GM19240 (cell line): Measurements from ENCODE around the gene TMEM35B.
"Not testable (repeated sequence)": the region's sequence is repeated elsewhere in the genome, so short reads cannot be mapped to it uniquely, and the experiment has no call there.

Source experiments
- DNase-seq: peaks from one replicate; pipeline ENCODE4 v3.0.0; 2011; ENCODE audit warnings: low spot score; ENCODE audit not compliant: insufficient read length

The TMEM35B gene

DNA sequence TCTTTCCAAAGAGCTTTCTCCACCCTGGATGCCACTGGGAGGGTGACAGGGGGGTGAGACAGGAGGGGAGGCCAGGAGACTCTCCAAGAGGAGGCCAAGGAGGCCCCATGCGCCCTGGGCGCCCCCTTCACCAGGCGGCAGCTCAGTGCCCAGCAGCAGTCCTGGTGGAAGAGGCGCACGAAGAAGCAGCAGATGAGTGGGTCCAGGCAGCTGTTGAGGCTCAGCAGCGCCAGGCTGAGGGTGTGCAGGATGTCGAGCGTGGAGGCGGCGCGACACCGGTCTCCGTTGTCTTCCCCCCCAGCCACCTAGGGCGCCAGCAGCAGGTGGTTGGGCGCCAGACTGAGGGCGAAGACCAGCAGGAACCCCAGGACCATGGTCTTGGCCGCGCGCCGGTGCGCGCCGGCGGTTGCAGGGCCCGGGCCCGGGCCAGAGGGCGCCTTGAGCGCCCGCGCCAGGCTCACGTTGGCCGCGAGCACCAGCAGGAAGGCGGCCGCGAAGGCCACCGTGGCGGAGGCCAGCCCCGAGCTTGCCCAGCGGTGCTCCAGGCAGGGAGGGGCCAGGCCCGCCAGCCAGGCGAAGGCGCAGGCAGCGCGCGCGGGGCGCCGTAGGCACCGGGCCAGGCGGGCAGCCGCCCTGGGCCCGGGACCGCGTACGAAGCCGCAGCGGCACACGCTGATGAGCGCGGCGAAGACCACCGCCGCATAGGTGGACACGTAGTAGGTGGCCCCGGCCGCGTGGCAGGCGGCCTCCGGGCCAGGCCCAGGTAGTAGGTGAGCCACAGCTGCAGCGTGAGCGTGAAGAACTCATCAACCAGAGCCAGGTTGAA, 8.6 kb downstream of the TMEM35B start:
- no peak for DNase-seq

DNA sequence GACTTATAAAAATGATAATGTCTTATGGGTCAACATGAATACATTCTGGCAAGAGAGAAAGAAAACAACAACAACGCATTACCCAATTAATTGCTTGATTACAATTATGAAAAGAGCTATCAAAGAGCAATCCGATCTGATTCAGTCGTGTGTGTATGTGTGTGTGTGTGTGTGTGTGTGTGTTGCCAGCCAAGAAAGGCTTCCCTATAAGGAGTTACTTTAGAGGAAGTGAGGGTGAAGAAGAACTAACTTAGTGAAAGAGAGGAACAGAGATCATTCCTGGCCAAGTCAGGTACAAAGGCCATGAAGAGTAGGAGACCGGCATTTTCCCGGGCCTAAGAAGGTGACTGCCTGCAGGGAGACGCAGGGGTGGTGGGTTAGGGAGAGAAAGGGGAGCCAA, 9.4 kb downstream of the TMEM35B start:
- DNase-seq = no peak

DNA sequence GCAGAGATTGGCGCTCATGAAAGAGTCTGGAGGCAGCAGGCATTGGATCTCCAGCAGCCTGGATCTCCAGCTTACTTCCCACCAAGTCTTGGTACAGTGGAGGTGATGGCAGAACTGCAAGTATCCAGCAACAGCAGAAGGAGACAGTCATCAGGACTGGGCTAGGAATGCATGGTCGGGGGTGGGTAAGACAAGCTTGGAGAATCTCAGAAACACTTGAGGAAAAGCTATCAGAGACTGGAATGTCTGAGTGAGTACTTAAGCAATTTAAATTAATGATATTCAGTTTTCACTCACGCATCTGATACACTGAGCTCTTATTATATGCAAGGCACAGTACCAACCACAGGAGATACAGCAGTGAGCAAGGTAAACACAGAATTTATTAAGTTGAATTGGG, 9.8 kb downstream of the TMEM35B start:
- no peak for DNase-seq

DNA sequence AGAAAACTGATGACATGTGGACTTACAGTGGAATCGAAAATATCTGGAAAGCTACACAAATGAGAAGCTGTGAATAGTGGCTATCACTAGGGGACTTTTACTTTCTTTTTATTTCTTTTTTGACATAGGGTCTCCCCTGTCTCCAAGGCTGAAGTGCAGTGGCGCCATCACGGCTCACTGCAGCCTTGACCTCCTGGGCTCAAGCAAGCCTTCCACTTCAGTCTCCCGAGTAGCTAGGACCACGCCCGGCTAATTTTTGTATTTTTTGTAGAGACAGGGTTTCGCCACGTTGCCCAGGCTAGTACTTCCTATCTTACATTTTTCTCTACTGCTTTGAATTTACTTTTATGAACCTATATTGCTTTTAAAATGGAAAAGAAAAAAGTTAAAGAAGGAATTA, 10.5 kb downstream of the TMEM35B start:
- no peak for DNase-seq

DNA sequence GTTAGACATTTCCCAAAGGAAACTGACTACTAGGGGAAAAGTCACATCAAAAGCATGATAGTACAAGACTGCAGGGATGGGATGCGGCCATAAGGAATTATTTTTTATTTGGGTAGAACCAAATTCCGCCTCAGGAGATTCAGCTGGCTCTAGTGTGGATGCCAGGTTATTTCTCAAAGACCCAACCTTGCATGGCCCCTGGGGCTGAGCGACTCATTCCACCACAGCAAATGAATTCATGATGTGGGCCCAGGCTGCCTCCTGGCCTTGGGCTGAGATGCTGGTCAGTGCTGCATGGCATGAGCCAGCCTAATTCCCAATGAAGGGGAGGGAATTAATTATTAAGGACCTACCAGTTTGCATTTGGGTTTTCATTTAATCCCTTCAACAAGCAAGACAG, 11.8 kb downstream of the TMEM35B start:
- no peak for DNase-seq

DNA sequence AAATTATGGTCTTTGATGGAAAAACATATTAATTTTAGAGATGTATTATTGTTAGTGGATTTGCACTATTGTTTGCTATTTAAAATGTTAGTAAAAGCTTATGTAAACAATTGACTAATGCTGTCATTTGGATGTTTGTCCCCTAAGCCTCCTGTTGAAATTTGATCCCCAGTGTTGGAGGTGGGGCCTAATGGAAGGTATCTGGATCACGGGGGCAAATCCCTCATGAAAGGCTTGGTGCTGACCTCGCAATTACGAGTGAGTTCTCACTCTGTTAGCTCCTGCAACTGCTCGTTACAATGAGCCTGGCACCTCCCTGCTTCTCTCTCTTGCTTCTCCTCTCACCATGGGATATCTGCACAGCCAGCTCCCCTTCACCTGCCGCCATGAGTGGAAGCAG, 14.3 kb downstream of the TMEM35B start:
- no peak for DNase-seq

DNA sequence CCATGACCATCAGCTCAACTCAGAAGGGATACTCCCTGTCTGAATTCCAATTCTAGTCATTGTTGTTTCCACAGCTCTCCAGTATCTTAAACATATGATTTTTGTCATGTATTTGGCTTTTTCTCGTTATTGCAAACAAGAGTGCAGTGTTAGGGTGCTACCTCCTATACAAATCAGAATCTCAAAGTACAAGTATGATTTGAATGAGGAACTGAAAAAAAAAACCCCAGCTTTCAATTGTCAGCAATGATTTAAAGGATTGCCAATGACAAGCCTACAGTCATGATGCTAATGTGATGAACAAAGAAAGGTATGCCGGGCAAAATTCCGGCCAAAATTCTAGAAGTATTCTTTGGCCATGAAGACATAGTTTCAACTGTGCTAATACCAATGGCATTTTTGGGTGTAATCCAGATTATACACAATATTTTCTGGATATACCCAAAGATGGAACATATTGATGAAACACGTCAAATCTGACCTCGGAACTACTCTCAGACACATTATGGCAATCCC, 14.9 kb downstream of the TMEM35B start:
- DNase-seq = no peak

DNA sequence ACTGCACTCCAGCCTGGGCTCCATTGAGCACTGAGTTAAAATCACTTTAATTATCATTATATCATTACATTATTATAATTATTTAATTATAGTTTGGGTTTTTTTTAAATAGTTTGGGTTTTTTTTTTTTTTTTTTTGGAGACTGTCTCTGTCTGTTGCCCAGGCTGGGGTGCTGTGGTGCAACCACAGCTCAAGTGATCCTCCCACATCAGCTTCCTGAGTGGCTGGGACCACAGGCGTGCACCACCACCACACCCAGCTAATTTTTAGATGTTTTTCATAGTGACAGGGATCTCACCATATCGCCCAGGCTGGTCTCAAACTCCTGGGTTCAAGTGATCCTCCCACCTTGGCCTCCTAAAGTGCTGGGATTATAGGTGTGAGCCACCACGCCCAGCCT, 16.9 kb downstream of the TMEM35B start:
- DNase-seq = not testable (repeated sequence)

DNA sequence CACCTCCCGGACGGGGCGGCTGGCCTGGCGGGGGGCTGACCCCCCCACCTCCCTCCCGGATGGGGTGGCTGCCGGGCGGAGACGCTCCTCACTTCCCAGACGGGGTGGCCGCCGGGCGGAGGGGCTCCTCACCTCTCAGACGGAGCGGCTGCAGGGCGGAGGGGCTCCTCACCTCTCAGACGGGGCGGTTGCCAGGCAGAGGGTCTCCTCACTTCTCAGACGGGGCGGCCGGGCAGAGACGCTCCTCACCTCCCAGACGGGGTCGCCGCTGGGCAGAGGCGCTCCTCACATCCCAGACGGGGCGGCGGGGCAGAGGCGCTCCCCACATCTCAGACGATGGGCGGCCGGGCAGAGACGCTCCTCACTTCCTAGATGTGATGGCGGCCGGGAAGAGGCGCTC, 17.5 kb downstream of the TMEM35B start:
- not testable (repeated sequence) for DNase-seq

DNA sequence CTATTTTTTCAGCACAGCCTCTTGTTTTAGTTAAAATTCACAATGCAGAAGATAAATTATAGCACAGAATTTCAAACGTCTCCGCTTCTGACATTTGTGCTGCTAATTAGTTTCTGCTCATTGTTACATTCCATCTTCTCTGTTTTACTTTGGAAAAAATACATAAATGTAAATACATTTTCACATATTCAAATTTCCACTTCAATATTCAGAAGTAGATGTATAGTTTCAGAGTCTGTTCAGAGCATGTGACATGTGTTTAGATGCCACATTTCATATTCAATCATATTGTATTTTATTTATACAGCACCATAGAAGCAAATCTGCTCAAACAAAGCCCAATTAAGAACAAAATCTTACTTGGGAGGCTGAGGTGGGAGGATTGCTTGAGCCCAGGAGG, 19.6 kb downstream of the TMEM35B start:
- DNase-seq = no peak

DNA sequence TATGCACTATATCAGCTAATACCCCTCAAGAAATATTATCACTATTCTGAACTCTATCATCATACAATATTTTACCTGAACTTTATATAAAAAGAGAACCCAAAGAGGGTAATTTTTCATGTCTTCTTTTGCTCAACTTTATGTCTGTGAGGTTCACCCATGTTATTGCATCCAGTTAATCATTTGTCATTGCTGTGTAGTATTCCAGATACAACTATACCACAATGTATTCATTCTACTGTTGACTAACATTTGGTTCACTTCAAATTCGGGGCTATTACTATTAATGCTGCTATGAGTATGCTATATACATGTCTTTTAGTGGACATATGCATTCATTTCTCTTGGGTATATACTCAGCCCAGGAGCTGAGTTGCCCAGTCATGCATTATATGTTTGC, 34.7 kb downstream of the TMEM35B start:
- DNase-seq = no peak

DNA sequence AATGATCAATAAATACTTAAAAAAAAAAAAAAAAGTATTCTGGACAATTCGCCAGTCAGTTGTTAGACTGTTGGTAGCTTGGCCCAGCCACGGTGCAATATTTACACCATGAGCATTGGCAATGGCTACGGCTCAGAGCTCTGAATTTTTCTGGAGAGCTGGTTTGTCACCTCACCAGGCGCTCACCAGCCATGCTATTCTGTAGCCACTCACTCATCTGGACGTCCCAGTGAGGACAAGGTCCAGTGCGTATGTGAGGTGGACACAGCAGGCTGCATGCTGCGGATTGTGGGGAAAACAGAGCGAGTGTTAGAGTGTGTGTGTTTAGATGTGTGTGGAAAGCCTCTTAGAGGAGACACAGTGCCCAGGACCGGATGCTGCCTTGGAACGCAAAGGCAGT, 36.4 kb downstream of the TMEM35B start:
- DNase-seq = not testable (repeated sequence)

DNA sequence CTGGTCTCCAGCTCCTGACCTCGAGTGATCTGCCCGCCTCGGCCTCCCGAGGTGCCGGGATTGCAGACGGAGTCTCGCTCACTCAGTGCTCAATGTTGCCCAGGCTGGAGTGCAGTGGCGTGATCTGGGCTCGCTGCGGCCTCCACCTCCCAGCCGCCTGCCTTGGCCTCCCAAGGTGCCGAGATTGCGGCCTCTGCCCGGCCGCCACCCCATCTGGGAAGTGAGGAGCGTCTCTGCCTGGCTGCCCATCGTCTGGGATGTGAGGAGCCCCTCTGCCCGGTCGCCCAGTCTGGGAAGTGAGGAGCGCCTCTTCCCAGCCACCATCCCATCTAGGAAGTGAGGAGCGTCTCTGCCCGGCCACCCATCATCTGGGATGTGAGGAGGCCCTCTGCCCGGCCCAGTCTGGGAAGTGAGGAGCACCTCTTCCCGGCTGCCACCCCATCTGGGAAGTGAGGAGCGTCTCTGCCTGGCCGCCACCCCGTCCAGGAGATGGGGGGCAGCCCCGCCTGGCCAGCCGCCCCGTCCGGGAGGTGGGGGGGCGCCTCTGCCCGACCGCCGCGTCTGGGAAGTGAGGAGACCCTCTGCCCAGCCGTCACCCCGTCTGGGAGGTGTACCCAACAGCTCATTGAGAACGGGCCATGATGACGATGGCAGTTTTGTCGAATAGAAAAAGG, 37.4 kb downstream of the TMEM35B start:
- not testable (repeated sequence) for DNase-seq

DNA sequence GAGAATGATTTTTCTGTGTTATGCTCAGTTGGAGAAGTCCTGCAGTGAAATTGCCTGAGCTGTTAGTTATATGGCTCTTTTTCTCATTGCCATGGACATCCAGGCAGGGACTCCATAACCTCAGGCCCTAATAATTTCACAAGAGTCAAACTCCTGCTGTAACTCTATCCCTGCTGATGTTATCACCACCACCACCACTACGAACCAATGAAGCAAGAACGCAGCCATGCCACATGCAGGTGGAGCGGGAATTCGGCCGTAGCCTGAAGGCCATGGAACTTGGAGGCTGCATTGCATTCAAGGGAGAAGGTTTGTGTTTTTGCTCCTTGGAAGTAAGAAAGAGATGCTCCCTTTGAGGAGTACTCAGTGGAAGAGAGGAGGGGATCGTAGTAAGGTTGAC, 38.9 kb downstream of the TMEM35B start:
- DNase-seq = no peak

DNA sequence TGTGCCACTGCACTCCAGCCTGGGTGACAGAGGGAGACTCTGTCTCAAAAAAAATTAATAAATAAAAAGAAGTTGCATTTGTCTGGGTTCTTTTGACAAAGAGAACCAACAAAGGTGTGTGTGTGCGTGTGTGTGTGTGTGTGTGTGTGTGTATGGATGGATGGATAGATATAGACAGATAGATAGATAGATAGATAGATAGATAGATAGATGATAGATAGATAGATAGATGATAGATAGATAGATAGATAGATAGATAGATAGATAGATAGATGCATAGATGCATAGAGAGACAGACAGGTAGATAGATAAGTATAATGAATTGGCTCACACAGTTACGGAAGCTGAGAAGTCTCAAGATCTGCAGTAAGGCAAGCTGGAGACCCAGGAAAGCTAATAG, 43.3 kb downstream of the TMEM35B start:
- DNase-seq = not testable (repeated sequence)
